Activated effector memory CD4-positive, alpha-beta T cell treated with Interleukin-2 at 50 U/mL for 16 hours (primary cell): ENCODE data around the gene CNPY3.

Source experiments
- DNase-seq: peaks from one replicate; pipeline ENCODE4 v3.0.0-alpha.2; 2020

Gene CNPY3

GRCh38 chr6:42984924-42985475 lies 55.7 kb downstream of the CNPY3 start:
- no peak for DNase-seq

- DNase-seq, result no peak
These were observed 58.5 kb downstream of the CNPY3 start for GRCh38 chr6:42987533-42988451.

- no peak for DNase-seq
These were observed 59.3 kb downstream of the CNPY3 start for GRCh38 chr6:42988486-42989020.
